GM12801 (cell line): ENCODE data around the gene CTRL.

ENCODE experiments used
- TF ChIP-seq, protein P1 (sequence below): IDR thresholded peaks from one replicate; pipeline ENCODE4 v1.5.1; 2011; ENCODE audit warnings: control low read depth; ENCODE audit not compliant: insufficient read length; ENCODE audit errors: extremely low read depth

The CTRL gene

DNA sequence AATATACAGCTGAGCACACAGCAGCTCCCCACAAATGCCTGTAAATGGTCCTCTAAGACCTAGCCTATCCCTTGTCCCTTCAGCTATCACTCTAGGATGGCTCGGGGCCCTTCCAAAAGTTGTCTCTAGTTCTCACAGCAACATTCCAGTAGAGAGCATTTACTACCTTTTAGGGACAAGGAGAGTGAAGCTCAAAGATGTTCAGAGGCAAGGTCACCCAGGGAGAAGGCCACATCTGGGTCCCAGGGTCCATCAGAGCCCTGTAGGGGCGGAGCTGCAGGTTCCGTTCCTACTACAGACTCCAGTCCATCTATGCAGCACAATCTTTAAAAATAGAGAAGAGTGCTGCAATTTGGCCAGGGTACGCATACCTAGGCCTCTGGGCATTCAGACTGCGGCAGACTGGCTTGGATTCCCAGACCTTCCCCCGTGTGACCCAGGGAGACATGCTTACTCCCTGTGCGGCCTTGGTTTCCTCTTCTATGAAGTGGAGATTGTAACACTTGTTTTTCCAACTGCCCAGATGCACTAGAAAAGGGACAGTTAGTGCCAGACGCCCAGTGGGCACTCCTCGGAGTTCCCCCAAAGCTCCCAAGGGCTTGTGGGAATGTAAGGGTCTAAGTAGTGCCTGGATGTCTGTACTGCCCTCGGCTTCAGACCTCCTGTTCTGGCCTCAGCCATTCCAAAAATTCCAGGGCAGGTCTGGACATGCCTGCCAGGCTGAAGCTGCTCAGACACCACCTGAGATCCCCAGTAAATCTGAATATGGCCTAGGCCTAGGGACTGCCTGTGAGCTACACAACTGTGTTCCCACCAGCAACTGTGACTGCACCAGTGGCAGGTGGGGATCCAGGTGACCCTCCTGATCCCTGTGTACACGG, 34.2 kb upstream of the CTRL start:
- TF ChIP-seq, protein P1, sequence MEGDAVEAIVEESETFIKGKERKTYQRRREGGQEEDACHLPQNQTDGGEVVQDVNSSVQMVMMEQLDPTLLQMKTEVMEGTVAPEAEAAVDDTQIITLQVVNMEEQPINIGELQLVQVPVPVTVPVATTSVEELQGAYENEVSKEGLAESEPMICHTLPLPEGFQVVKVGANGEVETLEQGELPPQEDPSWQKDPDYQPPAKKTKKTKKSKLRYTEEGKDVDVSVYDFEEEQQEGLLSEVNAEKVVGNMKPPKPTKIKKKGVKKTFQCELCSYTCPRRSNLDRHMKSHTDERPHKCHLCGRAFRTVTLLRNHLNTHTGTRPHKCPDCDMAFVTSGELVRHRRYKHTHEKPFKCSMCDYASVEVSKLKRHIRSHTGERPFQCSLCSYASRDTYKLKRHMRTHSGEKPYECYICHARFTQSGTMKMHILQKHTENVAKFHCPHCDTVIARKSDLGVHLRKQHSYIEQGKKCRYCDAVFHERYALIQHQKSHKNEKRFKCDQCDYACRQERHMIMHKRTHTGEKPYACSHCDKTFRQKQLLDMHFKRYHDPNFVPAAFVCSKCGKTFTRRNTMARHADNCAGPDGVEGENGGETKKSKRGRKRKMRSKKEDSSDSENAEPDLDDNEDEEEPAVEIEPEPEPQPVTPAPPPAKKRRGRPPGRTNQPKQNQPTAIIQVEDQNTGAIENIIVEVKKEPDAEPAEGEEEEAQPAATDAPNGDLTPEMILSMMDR, result no peak

DNA sequence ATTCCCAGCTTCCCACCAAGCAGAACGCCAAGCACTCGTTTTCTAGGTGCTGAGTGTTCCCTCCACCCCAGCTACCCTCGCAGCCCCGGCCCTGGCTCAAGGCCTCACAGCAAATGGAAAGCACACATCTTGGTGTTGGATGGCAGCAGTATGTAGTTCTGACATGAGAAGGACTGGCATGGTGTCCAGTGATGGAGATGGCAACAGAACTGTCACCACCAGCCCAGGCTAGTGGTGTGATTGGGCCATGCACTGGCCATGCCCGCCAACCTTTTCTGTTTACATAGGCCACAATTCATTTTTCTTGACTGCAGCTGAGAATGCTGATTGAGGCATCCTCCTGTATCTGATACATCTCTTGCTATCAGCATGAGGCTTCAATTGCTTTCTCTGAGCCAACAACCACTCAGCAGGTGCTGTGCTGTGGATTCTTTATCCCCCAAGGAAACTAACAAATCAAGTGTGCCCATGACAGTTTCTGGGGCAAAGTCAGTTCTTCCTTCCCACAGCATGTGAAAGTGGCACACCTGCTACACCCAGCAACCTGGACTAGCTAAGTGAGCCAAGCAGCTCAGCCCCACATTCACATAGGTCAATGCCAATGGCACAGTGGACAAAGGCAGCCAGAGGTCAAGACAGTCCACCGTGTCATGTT, 32.9 kb upstream of the CTRL start:
- TF ChIP-seq, protein P1, result no peak

DNA sequence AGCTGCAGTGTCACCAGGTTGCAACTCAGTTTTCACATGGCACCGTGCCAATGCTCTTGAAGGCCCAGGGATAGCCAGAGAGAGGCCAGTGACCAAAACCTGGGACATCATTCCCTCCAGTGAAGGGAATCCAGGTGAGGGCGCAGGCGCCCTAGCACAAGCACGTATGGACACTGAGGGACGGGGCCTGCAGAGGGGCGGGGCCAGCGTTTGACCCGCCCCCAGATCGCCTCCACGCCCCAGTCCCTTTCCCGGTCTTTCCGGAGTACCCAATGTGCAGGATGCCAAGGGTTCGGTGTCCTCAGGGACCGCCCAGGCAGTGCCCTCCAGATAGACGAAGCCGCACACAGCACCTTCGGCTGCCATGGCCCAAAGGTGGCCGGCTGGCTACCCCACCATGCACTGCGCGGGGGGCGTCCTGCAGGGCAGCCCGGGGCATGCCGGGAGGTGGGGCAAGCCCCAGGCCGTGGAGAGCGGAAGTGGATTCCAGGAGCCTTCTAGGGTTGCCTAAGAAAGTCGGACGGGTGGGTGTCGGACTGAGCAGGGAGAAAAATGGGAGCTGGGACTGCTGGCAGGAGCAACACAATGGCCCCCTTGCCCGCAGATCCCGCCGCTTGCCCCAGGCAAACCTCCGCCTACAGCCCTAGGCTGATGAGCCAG, 32.1 kb upstream of the CTRL start:
- TF ChIP-seq, protein P1, result no peak

DNA sequence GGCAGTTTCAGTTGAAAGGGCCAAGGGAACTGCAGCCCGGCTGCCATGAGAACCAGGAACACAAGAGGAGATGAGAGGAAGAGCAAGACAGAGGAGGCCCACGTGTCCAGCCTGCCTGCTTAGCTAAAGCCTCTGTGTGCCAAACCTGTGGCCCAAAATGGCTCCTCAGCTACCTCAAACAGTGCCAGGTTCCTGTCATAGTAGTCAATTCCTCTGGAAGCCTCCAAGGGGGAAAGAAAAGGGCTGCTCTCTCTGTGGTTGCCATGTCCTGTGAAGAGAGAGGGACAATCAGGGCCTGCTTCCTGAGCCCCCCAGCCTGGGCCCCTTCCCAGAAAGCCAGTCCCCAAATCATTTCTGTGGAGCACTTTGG, 31.6 kb upstream of the CTRL start:
- TF ChIP-seq, protein P1, result no peak

DNA sequence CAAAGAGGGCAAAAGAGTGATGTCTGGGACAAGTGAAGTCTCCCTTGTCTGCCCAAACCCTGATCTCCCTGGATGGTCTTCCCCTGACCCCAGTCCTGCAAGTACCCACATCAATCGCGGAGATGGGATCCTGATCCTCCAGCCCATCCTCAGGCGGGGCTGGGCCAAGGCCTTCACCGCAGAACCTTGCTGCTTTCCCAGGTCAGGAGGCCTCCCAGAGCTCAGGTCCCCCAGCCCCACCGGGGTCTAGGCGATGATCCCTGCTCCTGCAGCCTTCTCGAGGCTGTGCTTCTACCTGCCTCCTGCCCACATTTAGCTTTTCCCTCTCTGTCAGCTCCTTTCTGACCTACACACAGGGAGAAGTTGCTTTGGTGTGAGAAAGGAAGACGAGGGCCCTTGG, 30.5 kb upstream of the CTRL start:
- TF ChIP-seq, protein P1, result no peak

DNA sequence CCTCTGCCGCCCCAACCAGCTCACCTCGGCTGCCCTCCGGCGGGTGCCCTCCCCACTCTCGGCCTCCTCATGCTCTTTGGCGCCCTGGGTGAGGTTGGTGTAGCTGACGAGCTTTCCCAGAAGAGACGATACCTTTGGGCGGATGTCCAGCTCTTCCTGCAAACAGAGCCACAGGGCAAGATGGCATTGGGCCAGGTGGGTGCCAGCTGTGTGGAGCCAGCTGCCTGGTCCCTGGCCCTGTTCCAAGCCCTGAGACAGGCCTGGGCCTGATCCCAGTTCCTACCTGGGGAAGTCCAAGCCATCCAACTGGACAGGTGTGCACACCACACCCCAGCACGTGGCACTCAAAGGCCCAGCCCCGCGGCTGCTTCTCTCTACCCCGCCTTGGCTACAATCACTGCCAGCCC, 29.9 kb upstream of the CTRL start:
- TF ChIP-seq, protein P1, result no peak

DNA sequence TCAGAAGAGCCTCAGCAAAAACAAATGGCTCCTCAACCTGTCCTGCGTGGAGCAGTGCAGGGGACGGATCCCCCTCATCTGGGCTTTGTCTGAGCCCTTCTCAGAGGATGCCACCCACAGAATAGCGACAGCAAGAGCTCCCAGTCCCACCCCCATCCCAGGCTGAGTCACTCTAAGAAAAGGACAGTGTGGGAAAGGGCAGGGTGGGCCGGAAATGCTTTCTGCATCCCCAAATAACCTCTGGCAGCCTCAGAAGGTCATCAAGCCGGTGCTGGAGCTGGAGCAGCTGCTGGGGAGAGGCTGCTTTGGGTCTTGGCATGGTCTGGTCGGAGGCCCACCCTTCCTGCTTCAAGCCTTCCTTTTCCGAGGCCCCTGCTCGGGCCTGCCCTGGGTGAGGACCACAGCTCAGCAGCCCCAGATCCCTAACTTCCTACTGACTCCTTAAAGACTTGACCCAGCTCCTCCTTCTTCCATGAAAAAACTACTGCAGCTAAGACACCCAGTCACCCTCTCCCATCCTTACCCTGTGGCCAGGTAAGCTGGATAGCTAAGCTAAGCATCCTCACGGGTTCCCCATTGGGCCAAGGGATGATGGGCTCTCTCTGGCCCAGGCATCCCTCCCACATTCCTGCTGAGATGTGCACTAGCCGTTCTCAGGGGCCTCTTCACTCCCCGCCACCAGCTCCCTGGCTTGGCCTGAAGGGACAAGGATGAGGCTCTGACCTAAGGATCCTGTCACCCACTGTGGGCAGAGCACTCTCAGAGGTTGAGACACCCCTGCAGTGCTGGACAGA, 28.1 kb upstream of the CTRL start:
- TF ChIP-seq, protein P1, result no peak
